ENCODE data around the gene SRGAP3.
"Not testable (repeated sequence)": the region's sequence is repeated elsewhere in the genome, so short reads cannot be mapped to it uniquely, and the experiment has no call there.

SRGAP3 gene

GRCh38 chr3:9249273-9250192 is at the start of gene SRGAP3:
SRGAP3 (minus strand) TSS chr3:9249646; CDS start chr3:9248951, 695 bp downstream.
- peaks cover 5% of the 10 kb centered on the region for H3K4me1 ChIP-seq (ENCODE audit: control insufficient read depth, insufficient read depth, low read length)
- H3K36me3 ChIP-seq (ENCODE audit: control insufficient read depth, insufficient read depth, low read length) = no peaks in the 10 kb centered on the region
- peak within 1 kb of the TSS; percentile 81 for H3K4me3 ChIP-seq (ENCODE audit: low read length)
- H3K27me3 ChIP-seq (ENCODE audit: control insufficient read depth, insufficient read depth, low read length) = no peaks in the 10 kb centered on the region
- H3K27ac ChIP-seq (ENCODE audit: low read depth, low read length) = peak within 1 kb of the TSS; percentile 18
- H3K9ac ChIP-seq (ENCODE audit: low read length) = peak within 1 kb of the TSS; percentile 8

GRCh38 chr3:9298236-9298635 is 48.8 kb upstream of the SRGAP3 start:
- H3K27ac ChIP-seq (ENCODE audit: low read depth, low read length) = no peak overlapping the region
- peaks cover 2% of the 10 kb centered on the region for H3K4me1 ChIP-seq (ENCODE audit: control insufficient read depth, insufficient read depth, low read length)
- no peaks in the 10 kb centered on the region for H3K27me3 ChIP-seq (ENCODE audit: control insufficient read depth, insufficient read depth, low read length)
- H3K36me3 ChIP-seq (ENCODE audit: control insufficient read depth, insufficient read depth, low read length) = no peaks in the 10 kb centered on the region
- no peak overlapping the region for H3K4me3 ChIP-seq (ENCODE audit: low read length)
- H3K9ac ChIP-seq (ENCODE audit: low read length) = no peak overlapping the region

- H3K4me1 ChIP-seq (ENCODE audit: control insufficient read depth, insufficient read depth, low read length) = no peaks in the 10 kb centered on the region
Observed at GRCh38 chr3:9296241-9296640, 46.8 kb upstream of the SRGAP3 start.

GRCh38 chr3:9295007-9295406 is 45.6 kb upstream of the SRGAP3 start:
- Histone ChIP-seq H3K36me3 (ENCODE audit: control insufficient read depth, insufficient read depth, low read length) (no peaks in the 10 kb centered on the region), H3K27ac (ENCODE audit: low read depth, low read length) (no peak overlapping the region), H3K9ac (ENCODE audit: low read length) (no peak overlapping the region), H3K27me3 (ENCODE audit: control insufficient read depth, insufficient read depth, low read length) (no peaks in the 10 kb centered on the region), H3K4me1 (ENCODE audit: control insufficient read depth, insufficient read depth, low read length) (no peaks in the 10 kb centered on the region), H3K4me3 (ENCODE audit: low read length) (no peak overlapping the region)

More at GRCh38 chr3:9296241-9296640, 46.8 kb upstream of the SRGAP3 start:
- Histone ChIP-seq H3K9ac (ENCODE audit: low read length) (no peak overlapping the region), H3K36me3 (ENCODE audit: control insufficient read depth, insufficient read depth, low read length) (no peaks in the 10 kb centered on the region), H3K27me3 (ENCODE audit: control insufficient read depth, insufficient read depth, low read length) (no peaks in the 10 kb centered on the region), H3K27ac (ENCODE audit: low read depth, low read length) (no peak overlapping the region), H3K4me3 (ENCODE audit: low read length) (no peak overlapping the region)

- H3K9ac ChIP-seq (ENCODE audit: low read length); H3K4me3 ChIP-seq (ENCODE audit: low read length); H3K27ac ChIP-seq (ENCODE audit: low read depth, low read length); H3K27me3 ChIP-seq (ENCODE audit: control insufficient read depth, insufficient read depth, low read length); H3K36me3 ChIP-seq (ENCODE audit: control insufficient read depth, insufficient read depth, low read length); H3K4me1 ChIP-seq (ENCODE audit: control insufficient read depth, insufficient read depth, low read length): not testable (repeated sequence)
Observed at GRCh38 chr3:9293953-9294352, 44.5 kb upstream of the SRGAP3 start.

GRCh38 chr3:9293076-9293475 is 43.6 kb upstream of the SRGAP3 start:
- Histone ChIP-seq H3K9ac (ENCODE audit: low read length) (no peak overlapping the region), H3K27ac (ENCODE audit: low read depth, low read length) (no peak overlapping the region), H3K36me3 (ENCODE audit: control insufficient read depth, insufficient read depth, low read length) (no peaks in the 10 kb centered on the region), H3K4me1 (ENCODE audit: control insufficient read depth, insufficient read depth, low read length) (no peaks in the 10 kb centered on the region), H3K4me3 (ENCODE audit: low read length) (no peak overlapping the region), H3K27me3 (ENCODE audit: control insufficient read depth, insufficient read depth, low read length) (no peaks in the 10 kb centered on the region)

- Histone ChIP-seq H3K4me1 (ENCODE audit: control insufficient read depth, insufficient read depth, low read length) (no peaks in the 10 kb centered on the region), H3K9ac (ENCODE audit: low read length) (no peak overlapping the region), H3K27ac (ENCODE audit: low read depth, low read length) (no peak overlapping the region), H3K36me3 (ENCODE audit: control insufficient read depth, insufficient read depth, low read length) (no peaks in the 10 kb centered on the region), H3K4me3 (ENCODE audit: low read length) (no peak overlapping the region), H3K27me3 (ENCODE audit: control insufficient read depth, insufficient read depth, low read length) (no peaks in the 10 kb centered on the region)
Observed at GRCh38 chr3:9292516-9292915, 43.1 kb upstream of the SRGAP3 start.

DNA sequence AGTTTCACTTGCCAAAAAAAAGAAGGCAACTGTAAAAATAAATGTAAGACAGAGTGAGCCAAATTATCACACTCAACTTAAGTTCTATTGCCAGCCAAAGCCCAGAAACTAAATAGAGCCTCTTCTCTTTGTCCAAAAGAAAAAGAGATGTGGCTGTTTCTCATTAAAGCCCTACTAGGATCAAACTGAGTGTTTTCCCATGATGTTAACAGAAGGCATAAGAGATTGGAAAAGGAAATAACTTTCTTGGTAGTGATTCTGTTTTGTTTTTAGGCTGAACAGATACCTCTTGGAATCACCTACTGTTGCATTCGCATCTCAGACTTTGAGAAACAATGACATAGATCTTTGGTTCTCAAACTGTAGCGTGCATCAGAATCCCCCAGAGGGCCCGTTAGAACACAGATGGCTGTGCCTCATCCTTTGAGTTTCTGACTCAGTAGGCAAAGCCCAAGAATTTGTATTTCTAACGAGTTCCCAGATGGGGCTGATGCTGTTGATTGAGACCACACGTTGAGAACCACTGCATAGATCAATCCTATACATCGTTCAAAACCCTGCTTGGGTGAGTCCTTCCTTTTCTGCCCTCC is 42.5 kb upstream of the SRGAP3 start:
- H3K9ac ChIP-seq (ENCODE audit: low read length) = no peak overlapping the region
- H3K27ac ChIP-seq (ENCODE audit: low read depth, low read length) = no peak overlapping the region
- no peaks in the 10 kb centered on the region for H3K4me1 ChIP-seq (ENCODE audit: control insufficient read depth, insufficient read depth, low read length)
- H3K4me3 ChIP-seq (ENCODE audit: low read length) = no peak overlapping the region
- H3K36me3 ChIP-seq (ENCODE audit: control insufficient read depth, insufficient read depth, low read length) = no peaks in the 10 kb centered on the region
- H3K27me3 ChIP-seq (ENCODE audit: control insufficient read depth, insufficient read depth, low read length) = no peaks in the 10 kb centered on the region

DNA sequence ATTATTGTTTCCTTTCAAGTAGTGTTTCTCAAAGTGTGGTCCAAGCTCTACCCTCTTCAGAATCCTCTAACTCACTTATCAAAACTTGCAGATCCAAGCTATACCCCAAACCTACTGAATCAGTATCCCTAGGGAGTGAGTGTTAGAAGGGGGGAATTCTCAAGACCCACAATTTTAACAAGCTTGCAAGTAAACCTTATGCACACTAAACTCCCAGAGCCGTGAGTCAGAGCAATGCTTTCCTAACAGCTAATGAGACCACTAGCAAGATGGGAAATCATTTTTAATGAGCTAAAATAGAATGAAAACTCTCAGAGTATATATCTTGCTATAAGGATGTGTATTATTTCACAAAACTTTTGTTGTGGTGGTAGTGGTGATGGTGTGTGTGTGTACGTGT is 41.1 kb upstream of the SRGAP3 start:
- Histone ChIP-seq H3K9ac (ENCODE audit: low read length) (no peak overlapping the region), H3K36me3 (ENCODE audit: control insufficient read depth, insufficient read depth, low read length) (no peaks in the 10 kb centered on the region), H3K4me3 (ENCODE audit: low read length) (no peak overlapping the region), H3K4me1 (ENCODE audit: control insufficient read depth, insufficient read depth, low read length) (no peaks in the 10 kb centered on the region), H3K27me3 (ENCODE audit: control insufficient read depth, insufficient read depth, low read length) (no peaks in the 10 kb centered on the region), H3K27ac (ENCODE audit: low read depth, low read length) (no peak overlapping the region)

DNA sequence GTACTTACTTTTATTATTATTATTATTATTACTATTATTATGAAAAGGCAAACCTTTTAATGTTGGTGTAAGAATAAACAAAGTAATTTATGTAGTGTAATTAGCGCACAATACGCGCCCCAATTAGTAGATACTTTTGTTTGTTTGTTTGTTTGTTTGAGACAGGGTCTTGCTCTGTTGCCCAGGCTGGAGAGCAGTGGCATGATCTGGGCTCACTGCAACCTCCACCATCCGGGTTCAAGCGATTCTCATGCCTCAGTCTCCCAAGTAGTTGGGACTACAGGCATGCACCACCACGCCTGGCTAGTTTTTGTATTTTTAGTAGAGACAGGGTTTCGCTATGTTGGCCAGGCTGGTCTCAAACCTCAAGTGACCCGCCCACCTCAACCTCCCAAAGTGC is 32.1 kb upstream of the SRGAP3 start:
- not testable (repeated sequence) for H3K36me3 ChIP-seq (ENCODE audit: control insufficient read depth, insufficient read depth, low read length); H3K9ac ChIP-seq (ENCODE audit: low read length); H3K4me1 ChIP-seq (ENCODE audit: control insufficient read depth, insufficient read depth, low read length); H3K27ac ChIP-seq (ENCODE audit: low read depth, low read length); H3K4me3 ChIP-seq (ENCODE audit: low read length); H3K27me3 ChIP-seq (ENCODE audit: control insufficient read depth, insufficient read depth, low read length)

- Histone ChIP-seq H3K9ac (ENCODE audit: low read length) (no peak overlapping the region), H3K4me1 (ENCODE audit: control insufficient read depth, insufficient read depth, low read length) (no peaks in the 10 kb centered on the region), H3K36me3 (ENCODE audit: control insufficient read depth, insufficient read depth, low read length) (no peaks in the 10 kb centered on the region), H3K4me3 (ENCODE audit: low read length) (no peak overlapping the region), H3K27me3 (ENCODE audit: control insufficient read depth, insufficient read depth, low read length) (no peaks in the 10 kb centered on the region), H3K27ac (ENCODE audit: low read depth, low read length) (no peak overlapping the region)
Observed at GRCh38 chr3:9280451-9281219, 31.2 kb upstream of the SRGAP3 start.

- no peaks in the 10 kb centered on the region for H3K4me1 ChIP-seq (ENCODE audit: control insufficient read depth, insufficient read depth, low read length)
- H3K9ac ChIP-seq (ENCODE audit: low read length) = no peak overlapping the region
- no peaks in the 10 kb centered on the region for H3K36me3 ChIP-seq (ENCODE audit: control insufficient read depth, insufficient read depth, low read length)
- no peak overlapping the region for H3K27ac ChIP-seq (ENCODE audit: low read depth, low read length)
- H3K4me3 ChIP-seq (ENCODE audit: low read length) = no peak overlapping the region
- no peaks in the 10 kb centered on the region for H3K27me3 ChIP-seq (ENCODE audit: control insufficient read depth, insufficient read depth, low read length)
Observed at GRCh38 chr3:9279966-9280365, 30.5 kb upstream of the SRGAP3 start.
